Measurements from ENCODE around the gene SLX4.

The SLX4 gene

GRCh38 chr16:3580251-3580651 is 31.2 kb downstream of the SLX4 start:
- no peak for DNase-seq (ENCODE audit: low read depth)

- no peak for DNase-seq (ENCODE audit: low read depth)
These were observed 31.6 kb downstream of the SLX4 start for GRCh38 chr16:3579776-3580175.

- DNase-seq (ENCODE audit: low read depth), result no peak
These were observed 32.5 kb downstream of the SLX4 start for GRCh38 chr16:3578610-3579551.

GRCh38 chr16:3578121-3578520 is 33.3 kb downstream of the SLX4 start:
- DNase-seq (ENCODE audit: low read depth), result no peak

- DNase-seq (ENCODE audit: low read depth), result no peak
These were observed 34.1 kb downstream of the SLX4 start, which contains the start of gene NLRC3 for GRCh38 chr16:3577302-3577752. NLRC3 (minus strand) TSS chr16:3577403; CDS start chr16:3565036, 12,367 bp downstream.

- no peak for DNase-seq (ENCODE audit: low read depth)
These were observed 35.2 kb downstream of the SLX4 start for GRCh38 chr16:3576211-3576610.

GRCh38 chr16:3575491-3575890 is 35.9 kb downstream of the SLX4 start:
- no peak for DNase-seq (ENCODE audit: low read depth)

- DNase-seq (ENCODE audit: low read depth), result no peak
These were observed 37.2 kb downstream of the SLX4 start for GRCh38 chr16:3574195-3574594.

- DNase-seq (ENCODE audit: low read depth), result no peak
These were observed 38.1 kb downstream of the SLX4 start for GRCh38 chr16:3573146-3573815.

- DNase-seq (ENCODE audit: low read depth), result no peak
These were observed 40.9 kb downstream of the SLX4 start for GRCh38 chr16:3570420-3571062.

GRCh38 chr16:3569851-3570250 is 41.6 kb downstream of the SLX4 start:
- no peak for DNase-seq (ENCODE audit: low read depth)

GRCh38 chr16:3566990-3567389 is 44.4 kb downstream of the SLX4 start:
- DNase-seq (ENCODE audit: low read depth), result no peak

GRCh38 chr16:3564889-3565141 is 46.6 kb downstream of the SLX4 start:
- no peak for DNase-seq (ENCODE audit: low read depth)

GRCh38 chr16:3564130-3564888 is 47.1 kb downstream of the SLX4 start:
- no peak for DNase-seq (ENCODE audit: low read depth)

GRCh38 chr16:3562914-3563480 is 48.4 kb downstream of the SLX4 start:
- no peak for DNase-seq (ENCODE audit: low read depth)

GRCh38 chr16:3561626-3562025 is 49.8 kb downstream of the SLX4 start:
- DNase-seq (ENCODE audit: low read depth), result no peak

- no peak for DNase-seq (ENCODE audit: low read depth)
These were observed 57.0 kb downstream of the SLX4 start for GRCh38 chr16:3554351-3554928.

- no peak for DNase-seq (ENCODE audit: low read depth)
These were observed 58.1 kb downstream of the SLX4 start for GRCh38 chr16:3553138-3553923.

- DNase-seq (ENCODE audit: low read depth), result no peak
These were observed 60.3 kb downstream of the SLX4 start for GRCh38 chr16:3550851-3551847.

All from GM04503 (cell line).